HL-60/S4 (cell line): ENCODE results near the gene RIMS1.

Experiments used
- in situ Hi-C: fragments of 300-500 bp; cut with MboI; formaldehyde crosslinking; loops from 2 replicates; pipeline ENCODE4 v1.14.3; 2022; ENCODE audit warnings: low sequenced_read_pairs

The RIMS1 gene, protein sequence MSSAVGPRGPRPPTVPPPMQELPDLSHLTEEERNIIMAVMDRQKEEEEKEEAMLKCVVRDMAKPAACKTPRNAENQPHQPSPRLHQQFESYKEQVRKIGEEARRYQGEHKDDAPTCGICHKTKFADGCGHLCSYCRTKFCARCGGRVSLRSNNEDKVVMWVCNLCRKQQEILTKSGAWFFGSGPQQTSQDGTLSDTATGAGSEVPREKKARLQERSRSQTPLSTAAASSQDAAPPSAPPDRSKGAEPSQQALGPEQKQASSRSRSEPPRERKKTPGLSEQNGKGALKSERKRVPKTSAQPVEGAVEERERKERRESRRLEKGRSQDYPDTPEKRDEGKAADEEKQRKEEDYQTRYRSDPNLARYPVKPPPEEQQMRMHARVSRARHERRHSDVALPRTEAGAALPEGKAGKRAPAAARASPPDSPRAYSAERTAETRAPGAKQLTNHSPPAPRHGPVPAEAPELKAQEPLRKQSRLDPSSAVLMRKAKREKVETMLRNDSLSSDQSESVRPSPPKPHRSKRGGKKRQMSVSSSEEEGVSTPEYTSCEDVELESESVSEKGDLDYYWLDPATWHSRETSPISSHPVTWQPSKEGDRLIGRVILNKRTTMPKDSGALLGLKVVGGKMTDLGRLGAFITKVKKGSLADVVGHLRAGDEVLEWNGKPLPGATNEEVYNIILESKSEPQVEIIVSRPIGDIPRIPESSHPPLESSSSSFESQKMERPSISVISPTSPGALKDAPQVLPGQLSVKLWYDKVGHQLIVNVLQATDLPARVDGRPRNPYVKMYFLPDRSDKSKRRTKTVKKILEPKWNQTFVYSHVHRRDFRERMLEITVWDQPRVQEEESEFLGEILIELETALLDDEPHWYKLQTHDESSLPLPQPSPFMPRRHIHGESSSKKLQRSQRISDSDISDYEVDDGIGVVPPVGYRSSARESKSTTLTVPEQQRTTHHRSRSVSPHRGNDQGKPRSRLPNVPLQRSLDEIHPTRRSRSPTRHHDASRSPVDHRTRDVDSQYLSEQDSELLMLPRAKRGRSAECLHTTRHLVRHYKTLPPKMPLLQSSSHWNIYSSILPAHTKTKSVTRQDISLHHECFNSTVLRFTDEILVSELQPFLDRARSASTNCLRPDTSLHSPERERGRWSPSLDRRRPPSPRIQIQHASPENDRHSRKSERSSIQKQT (N-terminal part only)

DNA sequence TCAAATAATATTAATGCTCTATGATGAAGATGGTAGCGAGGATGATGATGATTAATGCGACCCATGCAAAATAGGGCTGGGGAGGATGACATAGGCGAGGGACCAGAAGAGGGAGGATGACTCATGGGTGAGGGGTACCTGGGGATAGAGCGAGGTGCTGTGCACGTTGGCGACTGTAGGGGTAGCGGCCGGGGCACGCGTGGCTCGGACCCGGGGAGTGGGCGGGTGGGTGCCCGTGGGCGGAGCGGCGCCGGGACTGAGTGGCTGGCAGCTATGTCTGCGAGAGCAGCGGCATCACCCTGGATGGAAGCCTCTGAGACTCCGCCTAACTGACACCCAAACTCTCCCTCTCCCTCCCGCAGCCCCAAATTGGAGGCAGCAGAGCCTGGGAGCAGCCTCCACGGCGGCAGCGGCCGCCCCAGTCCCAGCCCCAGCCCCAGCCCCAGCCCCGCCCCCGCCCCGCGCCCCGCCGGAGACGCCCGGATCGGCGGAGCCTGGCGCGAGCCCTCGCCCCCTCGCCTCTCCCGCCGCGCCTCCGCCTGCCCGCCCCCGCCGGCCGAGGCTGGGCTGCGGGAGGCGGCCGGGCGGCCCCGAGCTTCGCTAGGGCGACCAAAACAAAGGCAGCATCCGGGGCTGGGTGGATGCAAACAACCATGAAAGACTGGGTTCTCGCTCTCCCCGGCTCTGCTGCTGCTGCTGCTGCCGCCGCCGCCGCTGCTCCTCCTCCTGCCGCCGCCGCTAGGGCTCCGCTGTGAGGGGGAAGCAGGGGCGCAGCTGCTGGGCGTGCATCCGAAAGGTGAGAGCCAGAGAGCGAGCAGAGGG lies at the start of gene RIMS1:
Gene RIMS1, plus strand, starts transcription at position 367 of the 822 bp plus-strand sequence. CDS start 474 bp downstream, outside the sequence.
- in situ Hi-C loops: no loop called here

DNA sequence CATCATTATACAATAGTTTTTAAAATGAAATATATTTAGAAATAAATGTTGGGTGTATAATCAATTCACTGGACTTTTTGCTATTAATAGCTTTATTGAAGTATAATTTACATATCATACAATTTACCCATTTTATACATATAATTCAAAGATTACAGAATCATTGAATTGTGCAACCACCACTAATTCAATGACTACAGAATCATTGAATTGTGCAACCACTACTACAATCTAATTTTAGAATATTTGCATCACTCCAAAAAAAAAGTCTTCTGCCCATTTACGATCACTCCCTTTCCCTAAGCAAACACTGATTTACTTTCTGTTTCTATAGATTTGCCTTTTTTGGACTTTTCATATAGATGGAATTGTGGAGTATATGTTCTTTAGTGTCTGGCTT lies 35.1 kb upstream of the RIMS1 start:
- in situ Hi-C loops: no loop called here

DNA sequence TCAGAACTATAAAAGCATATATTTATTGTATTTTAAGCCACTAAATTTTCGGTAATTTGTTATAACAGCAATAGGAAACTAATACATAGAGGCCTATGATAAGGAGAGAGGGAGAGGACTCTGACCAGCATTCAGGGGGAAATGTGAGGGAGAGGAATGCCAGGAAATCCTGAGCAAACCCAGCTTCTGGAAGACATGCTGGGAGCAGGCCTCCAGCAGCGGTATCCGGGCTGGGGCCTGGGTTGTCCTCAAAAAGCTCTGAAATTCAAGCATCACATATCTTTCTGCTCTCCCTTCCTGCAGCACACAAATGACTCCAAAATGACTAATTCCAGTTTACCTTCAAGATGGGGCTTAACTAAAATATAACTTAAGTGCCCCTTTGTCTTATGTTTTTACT lies 33.4 kb upstream of the RIMS1 start:
- in situ Hi-C loops: no loop called here

DNA sequence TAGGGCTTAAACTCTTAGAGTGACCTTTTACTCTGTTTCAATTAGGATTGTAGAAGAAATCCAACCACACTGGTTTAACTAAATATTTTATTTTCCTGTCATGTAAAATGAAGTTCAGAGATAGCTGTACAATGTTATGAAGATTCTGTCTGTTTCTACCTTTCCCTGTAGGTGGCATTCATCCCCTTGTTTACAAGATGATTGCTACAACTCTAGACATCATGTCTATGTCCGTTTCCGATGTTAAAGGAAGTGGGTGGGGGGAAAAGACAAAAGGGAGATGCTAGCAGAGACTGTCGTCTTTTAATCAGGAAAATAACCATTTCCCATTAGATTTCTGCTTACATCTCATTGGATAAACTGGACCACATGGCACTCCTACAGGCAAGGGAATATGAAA lies 30.9 kb upstream of the RIMS1 start:
- in situ Hi-C loops: no loop called here

- in situ Hi-C loops: no loop called here
Observed at GRCh38 chr6:71879016-71879415, 7.3 kb upstream of the RIMS1 start.

DNA sequence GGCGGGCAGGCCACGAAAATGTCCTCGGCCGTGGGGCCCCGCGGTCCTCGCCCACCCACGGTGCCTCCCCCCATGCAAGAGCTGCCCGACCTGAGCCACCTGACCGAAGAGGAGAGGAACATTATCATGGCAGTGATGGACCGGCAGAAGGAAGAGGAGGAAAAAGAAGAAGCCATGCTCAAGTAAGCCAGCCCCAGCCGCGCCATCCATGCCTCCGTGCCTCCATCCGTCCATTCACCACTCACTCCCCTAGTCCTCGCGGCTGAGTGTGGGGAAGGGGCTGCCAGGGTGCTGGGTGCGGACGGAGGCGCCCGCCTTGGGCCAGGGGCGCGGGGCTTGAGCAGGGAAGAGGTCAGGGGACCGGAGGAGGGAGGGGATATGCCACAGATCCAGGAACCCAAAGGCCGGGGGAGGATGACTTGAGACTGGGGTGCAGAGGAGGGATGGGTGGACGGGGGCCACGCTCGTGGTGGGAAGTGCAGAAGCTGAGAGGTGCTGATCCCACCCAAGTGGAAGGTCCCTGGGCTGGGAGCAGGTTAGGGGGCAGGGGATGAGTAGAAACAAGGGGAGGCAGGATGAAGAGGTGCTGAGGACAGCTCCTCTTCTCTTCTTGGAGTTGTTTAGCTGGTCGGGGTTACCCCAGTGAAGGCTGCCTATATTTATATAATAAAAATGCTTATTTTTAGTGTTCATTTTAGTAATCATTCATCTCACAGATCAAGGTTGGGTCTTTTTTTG lies 825 bp downstream of the RIMS1 start:
- in situ Hi-C loops: no loop called here

- in situ Hi-C loops: no loop called here
Observed at GRCh38 chr6:71887744-71888230, 1.4 kb downstream of the RIMS1 start.

DNA sequence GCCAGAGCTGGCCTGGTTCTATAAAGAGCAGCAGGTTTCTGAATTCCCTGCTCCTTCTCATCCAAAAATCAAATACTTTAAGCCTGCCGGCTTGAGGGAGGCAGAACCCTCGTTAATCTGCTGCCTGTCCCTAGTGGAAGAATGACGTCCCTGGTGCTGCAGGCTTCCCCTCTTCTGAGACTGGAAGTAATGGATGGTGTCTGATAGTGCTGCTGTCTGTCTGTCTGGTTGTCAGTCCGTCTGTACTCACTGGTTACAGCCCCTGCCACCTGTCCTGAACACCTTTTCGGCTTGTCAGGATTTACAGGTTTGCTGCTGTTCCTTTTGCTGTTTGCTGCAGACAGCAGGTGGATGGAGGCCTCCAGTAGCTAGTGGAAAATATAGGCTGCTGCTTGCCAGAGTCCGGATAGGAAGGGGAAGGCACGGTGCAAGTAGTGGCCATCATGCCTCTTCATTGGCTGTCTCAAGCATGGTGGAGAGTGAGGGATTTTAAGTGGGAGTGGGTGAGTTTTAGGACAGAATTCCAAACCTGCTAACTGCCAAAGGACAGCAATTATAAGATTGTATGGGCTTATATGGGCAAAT lies 2.5 kb downstream of the RIMS1 start:
- in situ Hi-C loops: no loop called here

GRCh38 chr6:71889366-71889765 lies 3.0 kb downstream of the RIMS1 start:
- in situ Hi-C loops: no loop called here

GRCh38 chr6:71892641-71893040 lies 6.3 kb downstream of the RIMS1 start:
- in situ Hi-C loops: no loop called here

GRCh38 chr6:71900642-71901041 lies 14.3 kb downstream of the RIMS1 start:
- in situ Hi-C loops: no loop called here

GRCh38 chr6:71902261-71902660 lies 15.9 kb downstream of the RIMS1 start:
- in situ Hi-C loops: no loop called here

GRCh38 chr6:71906813-71907212 lies 20.5 kb downstream of the RIMS1 start:
- in situ Hi-C loops: no loop called here

- in situ Hi-C loops: no loop called here
Observed at GRCh38 chr6:71908162-71908765, 21.9 kb downstream of the RIMS1 start.

DNA sequence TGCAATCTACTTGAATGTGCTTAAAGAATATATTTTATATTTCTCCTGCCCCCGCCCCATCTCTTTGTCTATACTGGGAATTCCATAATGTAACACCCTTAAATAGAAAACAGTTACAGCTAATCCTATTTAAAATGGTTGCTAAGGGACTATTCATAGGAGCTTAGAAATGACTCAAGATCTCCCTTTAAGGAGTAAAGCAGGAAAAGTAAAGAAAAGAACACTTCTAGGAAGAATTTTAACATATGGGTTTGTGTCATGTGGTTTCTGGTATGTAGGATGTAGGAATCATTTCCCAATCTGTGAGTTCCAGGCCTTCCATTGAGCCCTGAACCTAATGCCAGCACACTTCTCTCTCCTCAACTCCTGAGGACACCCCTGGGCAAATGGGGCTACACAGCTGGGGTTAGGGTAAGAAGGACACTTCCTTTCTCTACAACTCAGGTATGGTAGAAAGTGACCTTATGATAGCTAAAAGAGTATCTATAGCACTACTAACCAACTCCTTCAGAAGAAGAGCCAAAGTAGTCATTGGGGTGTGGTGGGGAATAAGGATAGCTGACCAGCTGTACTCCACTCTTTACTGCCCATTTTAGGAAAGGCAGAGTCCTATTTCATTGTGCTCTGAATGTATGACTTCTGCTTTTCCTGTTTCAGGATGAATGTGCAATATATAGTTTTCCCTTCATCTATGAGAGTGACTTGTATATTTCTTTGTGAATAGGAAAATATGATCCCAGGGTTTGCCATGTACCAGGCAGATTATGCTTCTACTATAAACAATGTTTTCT lies 27.3 kb downstream of the RIMS1 start:
- in situ Hi-C loops: no loop called here

DNA sequence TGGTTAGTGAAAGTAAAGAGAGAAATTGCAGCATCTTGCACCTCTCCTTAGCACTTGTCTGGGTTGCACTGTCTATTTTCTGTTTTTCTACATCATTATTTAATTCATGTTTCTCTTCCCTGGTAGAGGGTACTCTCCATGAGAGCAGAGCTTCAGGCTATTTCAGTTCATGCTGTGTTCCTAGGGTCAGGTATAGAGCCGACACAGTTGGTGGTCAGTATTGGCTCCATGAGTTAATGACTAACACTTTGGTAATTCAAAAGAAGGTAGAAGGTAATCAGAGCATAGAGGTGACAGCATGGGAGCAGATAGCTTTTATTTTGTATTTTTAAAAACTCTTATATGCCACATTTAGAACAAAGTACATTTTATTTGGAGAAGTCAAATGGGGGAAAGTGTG lies 42.7 kb downstream of the RIMS1 start:
- in situ Hi-C loops: no loop called here

DNA sequence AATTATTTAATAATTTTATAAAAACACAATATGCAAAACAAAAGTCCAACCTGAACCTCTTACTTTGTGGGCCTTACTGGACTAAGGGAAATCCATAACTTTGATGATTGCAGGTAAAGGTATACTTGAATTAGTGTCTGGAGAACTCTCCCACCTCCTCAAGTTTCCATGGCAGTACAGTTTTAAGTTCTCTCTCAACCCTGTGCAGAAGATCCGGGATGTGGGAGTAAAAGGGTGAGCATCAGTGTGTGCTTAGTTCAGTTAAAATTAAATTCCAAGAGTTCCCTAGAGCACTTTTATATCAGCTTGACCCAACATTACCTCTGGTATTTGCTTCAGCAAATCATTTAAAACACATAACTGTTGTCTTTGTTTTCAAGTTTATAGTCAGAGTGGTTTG lies 47.5 kb downstream of the RIMS1 start:
- in situ Hi-C loops: no loop called here

GRCh38 chr6:71965404-71965803 lies 79.1 kb downstream of the RIMS1 start:
- in situ Hi-C loops: no loop called here
